T-helper 2 cell treated with Interferon-gamma antibody and Interleukin-4, amounts not matched to agents 5 μg/mL and 100 μg/mL, for 36 hours (primary cell): ENCODE data around the gene RBM20.

Experiments
- DNase-seq: peaks from one replicate; pipeline ENCODE4 v3.0.0; 2021; ENCODE audit warnings: low spot score
- H3K27ac Mint-ChIP-seq: one replicate; pipeline ENCODE4 v1.8.0; 2021; ENCODE audit warnings: mild to moderate bottlenecking, mixed read lengths
- H3K27me3 Mint-ChIP-seq: one replicate; pipeline ENCODE4 v1.8.0; 2021; ENCODE audit warnings: low read depth, mixed read lengths
- H3K36me3 Mint-ChIP-seq: one replicate; pipeline ENCODE4 v1.8.0; 2021; ENCODE audit warnings: low read depth, mixed read lengths
- H3K4me1 Mint-ChIP-seq: one replicate; pipeline ENCODE4 v1.8.0; 2021; ENCODE audit warnings: low read depth, mixed read lengths
- H3K4me3 Mint-ChIP-seq: one replicate; pipeline ENCODE4 v1.8.0; 2022; ENCODE audit warnings: mild to moderate bottlenecking, moderate library complexity, mixed read lengths
- H3K9me3 Mint-ChIP-seq: one replicate; pipeline ENCODE4 v1.8.0; 2021; ENCODE audit warnings: mixed read lengths

The RBM20 gene

DNA sequence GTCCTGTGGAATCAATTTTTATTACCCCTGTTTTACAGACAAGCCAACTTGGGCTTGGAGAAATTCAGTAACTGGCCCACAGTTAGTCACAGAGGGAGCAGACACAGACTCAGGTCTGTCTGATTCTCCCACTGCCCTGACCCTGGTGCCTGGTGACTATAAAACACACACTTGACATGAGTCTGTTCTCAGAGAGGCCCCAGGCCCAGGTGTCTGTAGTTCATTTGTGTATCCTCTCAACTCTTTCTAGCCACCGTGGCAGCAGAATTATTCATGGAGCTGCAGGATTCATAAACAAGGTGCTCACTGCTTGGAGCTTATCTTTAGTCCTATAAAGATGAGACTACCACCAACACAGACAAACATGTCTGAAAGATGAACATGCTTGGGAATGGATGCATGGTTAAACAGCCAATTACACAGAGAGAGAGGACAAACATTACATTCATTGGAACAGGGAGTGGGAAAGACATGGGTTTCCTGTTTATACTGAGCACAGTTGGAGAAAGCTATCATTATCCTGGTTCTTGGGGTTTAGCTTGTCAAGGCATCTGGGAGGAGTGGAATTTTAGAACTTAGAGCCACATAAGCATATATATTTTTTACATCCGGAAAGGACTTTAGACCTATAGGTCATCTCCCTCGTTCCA is 148.5 kb downstream of the RBM20 start:
- Mint-ChIP-seq H3K9me3 (no peaks in the 10 kb centered on the region), H3K4me3 (no peak overlapping the region), H3K36me3 (no peaks in the 10 kb centered on the region), H3K27ac (no peak overlapping the region), H3K27me3 (no peaks in the 10 kb centered on the region), H3K4me1 (peaks cover 6% of the 10 kb centered on the region)
- no peak for DNase-seq

GRCh38 chr10:110793128-110793812 is 149.1 kb downstream of the RBM20 start:
- no peak for DNase-seq
- H3K36me3 Mint-ChIP-seq: no peaks in the 10 kb centered on the region
- H3K9me3 Mint-ChIP-seq: no peaks in the 10 kb centered on the region
- peaks cover 7% of the 10 kb centered on the region for H3K4me1 Mint-ChIP-seq
- H3K27ac Mint-ChIP-seq: no peak overlapping the region
- no peaks in the 10 kb centered on the region for H3K27me3 Mint-ChIP-seq
- no peak overlapping the region for H3K4me3 Mint-ChIP-seq

DNA sequence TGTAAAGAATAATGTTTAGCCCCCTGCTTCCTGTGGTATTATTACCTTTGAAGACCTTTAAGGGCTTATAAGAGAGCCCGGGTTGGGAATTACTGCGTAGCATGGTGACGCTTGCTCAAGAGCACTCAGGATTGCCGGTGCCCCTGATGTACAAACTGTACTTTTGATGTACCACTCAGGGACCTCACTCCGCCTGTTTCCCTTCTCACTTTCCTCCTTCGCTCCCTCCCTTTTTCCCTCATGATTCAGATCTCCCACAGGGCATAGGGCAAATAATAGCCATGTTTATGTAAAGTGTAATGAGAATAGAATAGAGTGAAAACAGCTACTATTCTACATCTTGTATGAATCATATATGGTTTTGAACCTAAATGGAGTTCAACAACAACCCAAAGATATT is 149.8 kb downstream of the RBM20 start:
- Mint-ChIP-seq H3K9me3 (no peaks in the 10 kb centered on the region), H3K27me3 (no peaks in the 10 kb centered on the region), H3K27ac (no peak overlapping the region), H3K4me1 (peaks cover 10% of the 10 kb centered on the region), H3K36me3 (no peaks in the 10 kb centered on the region), H3K4me3 (no peak overlapping the region)
- DNase-seq: no peak

DNA sequence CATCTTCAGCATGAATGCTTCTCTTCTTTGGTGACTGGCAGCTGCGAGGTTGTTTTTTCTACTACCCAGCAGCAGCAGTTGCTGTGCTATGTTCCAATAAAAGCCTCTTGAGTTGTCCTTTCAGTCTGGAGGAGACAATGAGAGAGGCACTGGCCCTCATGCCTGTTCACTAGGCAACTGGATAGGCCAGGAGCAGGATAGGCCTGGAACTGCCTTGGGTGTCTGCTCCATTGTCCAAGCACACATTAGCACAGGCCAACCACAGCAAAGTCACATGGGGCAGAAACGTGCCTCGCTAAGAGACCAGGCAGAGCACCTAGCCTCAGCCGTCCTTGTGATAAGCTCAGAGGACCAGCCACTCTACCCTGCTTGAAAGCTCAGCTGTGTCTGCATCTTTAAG is 150.7 kb downstream of the RBM20 start:
- no peak overlapping the region for H3K27ac Mint-ChIP-seq
- no peak overlapping the region for H3K4me3 Mint-ChIP-seq
- H3K27me3 Mint-ChIP-seq: no peaks in the 10 kb centered on the region
- DNase-seq: no peak
- H3K9me3 Mint-ChIP-seq: no peaks in the 10 kb centered on the region
- peaks cover 9% of the 10 kb centered on the region for H3K4me1 Mint-ChIP-seq
- H3K36me3 Mint-ChIP-seq: no peaks in the 10 kb centered on the region

DNA sequence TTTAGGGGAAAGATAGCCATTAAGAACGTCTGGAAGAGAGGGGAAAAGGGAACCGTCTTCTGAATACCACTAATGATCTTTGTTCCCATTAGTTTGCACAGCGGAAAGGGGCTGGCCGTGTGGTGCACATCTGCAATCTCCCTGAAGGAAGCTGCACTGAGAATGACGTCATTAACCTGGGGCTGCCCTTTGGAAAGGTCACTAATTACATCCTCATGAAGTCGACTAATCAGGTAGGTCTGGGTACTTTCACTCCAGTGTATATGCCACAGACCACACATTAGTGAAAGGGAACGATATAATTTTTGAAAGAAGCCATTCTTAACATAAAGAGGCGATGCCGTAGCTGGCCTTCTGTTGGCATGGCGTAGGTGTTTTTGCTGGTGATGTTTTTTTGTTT is 153.3 kb downstream of the RBM20 start:
- Mint-ChIP-seq H3K27ac (no peak overlapping the region), H3K9me3 (no peaks in the 10 kb centered on the region), H3K27me3 (no peaks in the 10 kb centered on the region), H3K36me3 (no peaks in the 10 kb centered on the region), H3K4me3 (no peak overlapping the region), H3K4me1 (peaks cover 15% of the 10 kb centered on the region)
- no peak for DNase-seq

GRCh38 chr10:110798340-110798739 is 154.2 kb downstream of the RBM20 start:
- no peak overlapping the region for H3K27ac Mint-ChIP-seq
- no peaks in the 10 kb centered on the region for H3K36me3 Mint-ChIP-seq
- peaks cover 23% of the 10 kb centered on the region for H3K4me1 Mint-ChIP-seq
- no peak overlapping the region for H3K4me3 Mint-ChIP-seq
- no peaks in the 10 kb centered on the region for H3K27me3 Mint-ChIP-seq
- H3K9me3 Mint-ChIP-seq: no peaks in the 10 kb centered on the region
- DNase-seq: no peak

DNA sequence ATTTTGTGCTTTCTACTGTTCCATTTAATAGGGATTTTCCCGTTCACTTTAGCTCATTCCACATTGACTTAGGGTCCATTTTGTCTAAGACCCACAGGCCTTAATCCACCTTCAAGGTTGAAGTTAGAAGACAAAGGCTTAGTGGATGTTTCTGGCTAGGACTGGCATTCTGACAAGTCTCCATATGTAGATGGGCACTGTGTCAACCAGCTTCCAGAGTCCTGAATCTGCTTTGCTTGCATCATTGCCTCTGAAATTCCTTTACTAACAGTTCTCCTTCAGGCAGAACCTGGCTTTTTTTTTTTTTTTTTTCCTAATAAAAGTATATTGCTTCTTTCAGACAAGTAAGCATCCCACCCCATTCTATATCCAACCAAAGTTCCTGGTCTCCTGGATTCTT is 158.0 kb downstream of the RBM20 start:
- DNase-seq: no peak
- no peaks in the 10 kb centered on the region for H3K27me3 Mint-ChIP-seq
- peak overlapping the region; percentile 83 for H3K27ac Mint-ChIP-seq
- H3K4me3 Mint-ChIP-seq: no peak overlapping the region
- H3K9me3 Mint-ChIP-seq: no peaks in the 10 kb centered on the region
- no peaks in the 10 kb centered on the region for H3K36me3 Mint-ChIP-seq
- H3K4me1 Mint-ChIP-seq: peaks cover 45% of the 10 kb centered on the region

DNA sequence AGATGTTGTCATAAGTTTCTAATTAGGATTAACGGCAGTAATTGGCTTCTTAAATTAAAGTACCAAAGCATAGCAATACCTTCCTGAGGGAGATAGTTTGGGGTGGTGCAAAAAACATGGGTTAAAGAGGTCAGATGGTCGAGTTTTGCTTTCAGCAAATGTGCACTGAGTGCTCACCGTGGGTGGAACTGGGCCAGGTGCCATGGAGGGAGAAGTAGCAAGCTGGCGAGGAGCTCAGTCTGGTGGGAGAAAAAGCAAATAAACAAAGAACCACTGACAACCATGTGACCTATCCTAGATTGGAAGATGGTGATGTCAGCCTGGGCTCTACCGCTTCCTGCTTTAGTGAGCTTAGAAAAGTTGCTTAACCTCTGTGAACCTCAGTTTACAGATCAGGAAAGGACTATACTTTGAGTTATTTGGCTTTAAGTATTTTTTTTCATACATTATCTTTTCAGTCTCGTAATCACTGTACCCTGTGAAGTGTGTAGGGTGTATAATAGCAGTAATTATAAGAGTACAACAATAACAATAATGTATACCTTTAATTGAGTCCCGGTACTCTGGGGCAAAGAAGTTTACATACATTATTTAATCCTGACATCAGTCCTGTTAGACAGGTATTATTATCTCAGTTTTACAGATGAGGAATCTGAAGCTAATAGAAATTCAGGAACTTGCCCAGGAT is 158.6 kb downstream of the RBM20 start:
- peak; percentile 33 for DNase-seq
- Mint-ChIP-seq H3K9me3 (no peaks in the 10 kb centered on the region), H3K27ac (peak overlapping the region; percentile 83), H3K4me3 (peak overlapping the region; percentile 62), H3K36me3 (no peaks in the 10 kb centered on the region), H3K4me1 (peaks cover 45% of the 10 kb centered on the region), H3K27me3 (no peaks in the 10 kb centered on the region)

DNA sequence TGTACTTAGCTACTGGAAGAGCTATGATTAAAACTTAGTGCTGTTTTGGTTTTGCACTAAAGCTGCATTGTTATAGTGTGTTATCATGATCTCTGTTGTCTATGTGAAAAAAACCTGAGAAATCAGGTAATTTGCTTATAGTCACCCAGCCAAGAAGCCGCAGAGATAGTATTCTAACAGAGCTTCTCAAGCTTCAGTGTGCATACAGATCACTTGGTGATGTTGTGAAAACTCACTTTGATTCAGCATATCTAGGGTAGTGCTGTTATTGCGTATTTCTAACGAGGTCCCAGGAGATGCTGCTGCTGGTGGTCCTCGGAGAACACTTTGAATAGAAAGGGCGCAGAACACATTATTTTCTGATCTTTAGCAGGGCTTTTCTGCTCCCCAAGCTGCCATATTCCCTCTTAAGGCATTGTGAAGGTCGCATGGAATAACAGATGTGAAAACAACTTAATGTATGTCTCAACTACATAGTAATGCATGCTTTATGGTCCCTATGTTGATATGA is 159.2 kb downstream of the RBM20 start:
- Mint-ChIP-seq H3K36me3 (no peaks in the 10 kb centered on the region), H3K4me3 (peak overlapping the region; percentile 62), H3K9me3 (no peaks in the 10 kb centered on the region), H3K27me3 (no peaks in the 10 kb centered on the region), H3K4me1 (peaks cover 44% of the 10 kb centered on the region), H3K27ac (peak overlapping the region; percentile 83)
- no peak for DNase-seq

DNA sequence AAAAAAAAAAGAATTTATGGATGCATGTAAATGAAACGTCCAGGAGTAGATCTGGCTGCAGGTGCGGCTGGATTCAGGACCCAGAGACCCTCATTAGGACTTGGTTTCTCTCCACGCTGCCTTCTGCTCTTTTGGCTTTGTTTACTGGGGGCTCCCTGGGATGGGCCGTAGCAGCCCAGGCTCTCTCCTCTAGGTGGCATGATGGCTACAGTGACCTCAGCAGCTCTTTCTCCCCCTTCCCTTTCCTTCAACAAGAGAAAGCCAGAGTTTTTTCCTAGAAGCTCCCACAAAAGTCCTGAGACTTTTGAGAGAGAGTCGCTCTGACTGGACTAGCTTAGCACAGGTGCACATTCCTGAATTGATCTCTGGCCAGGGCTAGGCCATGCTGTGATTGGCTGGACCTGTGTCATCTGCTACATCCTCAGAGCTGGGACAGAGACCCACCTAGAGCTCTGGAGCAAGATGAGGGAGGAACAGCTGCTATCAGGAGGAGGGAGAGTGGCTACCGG is 159.7 kb downstream of the RBM20 start:
- no peaks in the 10 kb centered on the region for H3K27me3 Mint-ChIP-seq
- DNase-seq: no peak
- peak overlapping the region; percentile 62 for H3K4me3 Mint-ChIP-seq
- H3K4me1 Mint-ChIP-seq: peaks cover 40% of the 10 kb centered on the region
- H3K27ac Mint-ChIP-seq: peak overlapping the region; percentile 75
- H3K36me3 Mint-ChIP-seq: no peaks in the 10 kb centered on the region
- H3K9me3 Mint-ChIP-seq: no peaks in the 10 kb centered on the region

- Mint-ChIP-seq H3K27ac (peak overlapping the region; percentile 75), H3K4me1 (peaks cover 39% of the 10 kb centered on the region), H3K27me3 (no peaks in the 10 kb centered on the region), H3K36me3 (no peaks in the 10 kb centered on the region), H3K9me3 (no peaks in the 10 kb centered on the region), H3K4me3 (peak overlapping the region; percentile 62)
- DNase-seq: no peak
Observed at GRCh38 chr10:110804376-110804775, 160.2 kb downstream of the RBM20 start.

DNA sequence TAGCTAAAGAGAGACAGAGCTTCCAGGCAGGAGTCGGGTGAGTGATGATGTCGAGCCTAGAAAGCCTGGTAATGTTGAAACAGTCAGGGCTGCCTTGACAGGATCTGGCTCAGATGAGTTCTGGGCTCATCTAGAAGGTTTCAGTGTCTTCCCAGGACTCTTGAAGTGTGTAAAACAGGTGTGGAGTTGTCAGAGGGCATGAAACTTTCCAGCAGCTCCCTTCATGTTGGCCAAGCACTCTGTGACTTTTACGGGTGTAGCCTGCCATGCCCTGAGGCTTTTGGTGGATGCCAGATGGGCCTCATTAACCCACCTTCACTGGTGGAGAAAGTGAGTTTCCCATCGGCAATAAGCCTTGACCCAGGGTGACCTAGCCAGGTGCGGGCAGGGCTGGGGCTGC is 161.2 kb downstream of the RBM20 start:
- peaks cover 39% of the 10 kb centered on the region for H3K4me1 Mint-ChIP-seq

DNA sequence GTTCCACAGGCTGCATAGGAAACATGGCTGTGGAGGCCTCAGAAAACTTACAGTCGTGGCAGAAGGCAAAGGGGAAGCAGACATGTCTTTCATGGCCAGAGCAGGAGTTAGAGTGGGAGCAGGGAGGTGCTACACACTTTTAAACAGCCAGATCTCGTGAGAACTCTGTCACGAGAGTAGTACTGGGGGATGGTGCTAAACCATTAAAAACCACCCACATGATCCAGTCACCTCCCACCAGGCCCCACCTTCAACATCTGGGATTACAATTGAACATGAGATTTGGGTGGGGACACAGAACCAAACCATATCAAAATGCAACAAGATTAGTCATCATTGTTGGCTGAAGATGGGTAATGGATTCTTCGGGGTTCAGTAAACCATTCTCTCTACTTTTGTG is 162.2 kb downstream of the RBM20 start:
- Mint-ChIP-seq H3K9me3 (no peaks in the 10 kb centered on the region), H3K27ac (no peak overlapping the region), H3K36me3 (no peaks in the 10 kb centered on the region), H3K27me3 (no peaks in the 10 kb centered on the region), H3K4me1 (peaks cover 39% of the 10 kb centered on the region), H3K4me3 (no peak overlapping the region)
- DNase-seq: no peak

More for the DNA sequence above, 161.2 kb downstream of the RBM20 start:
- no peaks in the 10 kb centered on the region for H3K36me3 Mint-ChIP-seq
- no peak for DNase-seq
- H3K9me3 Mint-ChIP-seq: no peaks in the 10 kb centered on the region
- no peaks in the 10 kb centered on the region for H3K27me3 Mint-ChIP-seq
- no peak overlapping the region for H3K27ac Mint-ChIP-seq
- H3K4me3 Mint-ChIP-seq: no peak overlapping the region

GRCh38 chr10:110808123-110808522 is 164.0 kb downstream of the RBM20 start:
- Mint-ChIP-seq H3K27me3 (no peaks in the 10 kb centered on the region), H3K4me1 (peaks cover 25% of the 10 kb centered on the region), H3K4me3 (no peak overlapping the region), H3K27ac (no peak overlapping the region), H3K9me3 (no peaks in the 10 kb centered on the region), H3K36me3 (no peaks in the 10 kb centered on the region)
- no peak for DNase-seq
